ENCODE data around the gene BICC1.

DNA sequence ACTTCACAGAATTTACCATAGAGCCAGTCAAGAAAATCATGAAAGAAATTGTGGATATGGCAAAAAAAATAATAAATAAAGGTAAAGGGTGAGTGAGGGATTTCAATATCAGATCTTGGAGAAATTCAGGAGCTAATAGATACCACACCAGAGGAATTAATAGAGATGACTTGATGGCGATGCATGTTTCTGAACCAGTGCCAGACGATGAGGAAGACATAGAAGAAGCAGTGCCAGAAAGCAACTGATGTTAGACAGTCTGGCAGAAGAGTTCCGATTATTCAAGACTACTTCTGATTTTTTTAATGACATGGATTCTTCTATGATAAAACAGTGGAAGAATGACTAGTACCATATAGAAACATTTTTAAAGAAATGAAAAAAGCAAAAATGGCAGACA lies 314.7 kb downstream of the BICC1 start:
- no peak for TF ChIP-seq POLR2A (IDR thresholded peaks at IDR 0.05)
- TF ChIP-seq, protein P1, sequence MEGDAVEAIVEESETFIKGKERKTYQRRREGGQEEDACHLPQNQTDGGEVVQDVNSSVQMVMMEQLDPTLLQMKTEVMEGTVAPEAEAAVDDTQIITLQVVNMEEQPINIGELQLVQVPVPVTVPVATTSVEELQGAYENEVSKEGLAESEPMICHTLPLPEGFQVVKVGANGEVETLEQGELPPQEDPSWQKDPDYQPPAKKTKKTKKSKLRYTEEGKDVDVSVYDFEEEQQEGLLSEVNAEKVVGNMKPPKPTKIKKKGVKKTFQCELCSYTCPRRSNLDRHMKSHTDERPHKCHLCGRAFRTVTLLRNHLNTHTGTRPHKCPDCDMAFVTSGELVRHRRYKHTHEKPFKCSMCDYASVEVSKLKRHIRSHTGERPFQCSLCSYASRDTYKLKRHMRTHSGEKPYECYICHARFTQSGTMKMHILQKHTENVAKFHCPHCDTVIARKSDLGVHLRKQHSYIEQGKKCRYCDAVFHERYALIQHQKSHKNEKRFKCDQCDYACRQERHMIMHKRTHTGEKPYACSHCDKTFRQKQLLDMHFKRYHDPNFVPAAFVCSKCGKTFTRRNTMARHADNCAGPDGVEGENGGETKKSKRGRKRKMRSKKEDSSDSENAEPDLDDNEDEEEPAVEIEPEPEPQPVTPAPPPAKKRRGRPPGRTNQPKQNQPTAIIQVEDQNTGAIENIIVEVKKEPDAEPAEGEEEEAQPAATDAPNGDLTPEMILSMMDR (IDR thresholded peaks at IDR 0.05 in 4 of 5, conservative IDR thresholded peaks at IDR 0.05 in 1 of 5) = no peak
